Mesenchymal stem cell (in vitro differentiated cells and primary cell): ENCODE results near the gene HSP90AB1.
A peak's percentile ranks its signal among the peaks of the same experiment; 100 is the strongest.

Source experiments
- DNase-seq: peaks from one replicate; pipeline ENCODE4 v3.0.0-alpha.2; 2013
- H2AFZ ChIP-seq: one replicate; pipeline ENCODE4 v1.6.1; 2013; ENCODE audit warnings: low read depth, mild to moderate bottlenecking, control low read depth, inconsistent platforms, low read length, moderate library complexity
- H2AK5ac ChIP-seq: 2 replicates; pipeline ENCODE4 v1.6.1; 2013; ENCODE audit warnings: low read length, moderate library complexity, mild to moderate bottlenecking, inconsistent platforms; ENCODE audit not compliant: severe bottlenecking
- H2BK120ac ChIP-seq: one replicate; pipeline ENCODE4 v1.6.1; 2013; ENCODE audit warnings: low read depth, mild to moderate bottlenecking, inconsistent platforms, low read length, moderate library complexity
- H2BK12ac ChIP-seq, 2 experiments: one replicate each; pipeline ENCODE4 v1.6.1; 2013; ENCODE audit warnings: inconsistent platforms in 2 of 2, low read length in 2 of 2, mild to moderate bottlenecking in 2 of 2, moderate library complexity in 2 of 2, control low read depth in 1 of 2
- H2BK15ac ChIP-seq: one replicate; pipeline ENCODE4 v1.6.1; 2013; ENCODE audit warnings: mild to moderate bottlenecking, low read depth, inconsistent platforms; ENCODE audit not compliant: poor library complexity, severe bottlenecking
- H2BK5ac ChIP-seq: 2 replicates; pipeline ENCODE4 v1.6.1; 2013; ENCODE audit warnings: low read depth, mild to moderate bottlenecking, low read length, control low read depth, inconsistent platforms; ENCODE audit not compliant: poor library complexity, severe bottlenecking
- H3K14ac ChIP-seq, 2 experiments: one replicate each; pipeline ENCODE4 v1.6.1; 2013; ENCODE audit warnings: inconsistent platforms in 2 of 2, low read length in 2 of 2, control low read depth in 1 of 2, mild to moderate bottlenecking in 1 of 2, moderate library complexity in 1 of 2
- H3K18ac ChIP-seq, 2 experiments: one replicate each; pipeline ENCODE4 v1.6.1; 2013; ENCODE audit warnings: inconsistent platforms in 2 of 2, low read length in 2 of 2, control low read depth in 1 of 2, low read depth in 1 of 2, mild to moderate bottlenecking in 1 of 2
- H3K23ac ChIP-seq, 2 experiments: one replicate each; pipeline ENCODE4 v1.6.1; 2013; ENCODE audit warnings: inconsistent platforms in 2 of 2, low read length in 2 of 2, mild to moderate bottlenecking in 2 of 2, moderate library complexity in 2 of 2, control low read depth in 1 of 2
- H3K27ac ChIP-seq: 2 replicates; pipeline ENCODE4 v1.5.1; 2013; ENCODE audit warnings: mild to moderate bottlenecking, moderate library complexity, low read length, control low read depth, inconsistent platforms; ENCODE audit not compliant: poor library complexity, severe bottlenecking
- H3K27me3 ChIP-seq, 2 experiments: 2 replicates each; pipeline versions ENCODE4 v1.6.1 to v1.7.0; 2013; ENCODE audit warnings: low read length in 2 of 2, mild to moderate bottlenecking in 2 of 2, moderate library complexity in 2 of 2, control low read depth in 1 of 2, inconsistent platforms in 1 of 2; ENCODE audit not compliant: control insufficient read depth in 1 of 2, insufficient read depth in 1 of 2
- H3K36me3 ChIP-seq, 2 experiments: 2 replicates each; pipeline versions ENCODE4 v1.6.1 to v1.7.0; 2013; ENCODE audit warnings: low read length in 2 of 2, control low read depth in 1 of 2, inconsistent platforms in 1 of 2, low read depth in 1 of 2, mild to moderate bottlenecking in 1 of 2; ENCODE audit not compliant: insufficient read depth in 2 of 2, control insufficient read depth in 1 of 2
- H3K4ac ChIP-seq, 2 experiments: one replicate each; pipeline ENCODE4 v1.6.1; 2013; ENCODE audit warnings: inconsistent platforms in 2 of 2, low read length in 2 of 2, mild to moderate bottlenecking in 2 of 2, moderate library complexity in 2 of 2, control low read depth in 1 of 2, low read depth in 1 of 2
- H3K4me1 ChIP-seq: 2 replicates; pipeline ENCODE4 v1.6.1; 2013; ENCODE audit warnings: low read depth, low read length, control low read depth; ENCODE audit not compliant: control insufficient read depth, insufficient read depth
- H3K4me2 ChIP-seq: 2 replicates; pipeline ENCODE4 v1.6.1; 2013; ENCODE audit warnings: low read length, mild to moderate bottlenecking, inconsistent platforms; ENCODE audit not compliant: poor library complexity, severe bottlenecking
- H3K4me3 ChIP-seq, 2 experiments: 2 replicates each; pipeline versions ENCODE4 v1.5.1 to v1.7.0; 2013; ENCODE audit warnings: low read length in 2 of 2, mild to moderate bottlenecking in 2 of 2, control low read depth in 1 of 2, low read depth in 1 of 2; ENCODE audit not compliant: insufficient read depth in 1 of 2
- H3K79me1 ChIP-seq: replicated peaks from 2 replicates; pipeline ENCODE4 v1.6.1; 2013; ENCODE audit warnings: mild to moderate bottlenecking, control low read depth, low read length, inconsistent platforms; ENCODE audit not compliant: poor library complexity, severe bottlenecking
- H3K9ac ChIP-seq: 2 replicates; pipeline ENCODE4 v1.7.0; 2013; ENCODE audit warnings: mild to moderate bottlenecking, low read length, moderate library complexity
- H3K9me3 ChIP-seq: 2 replicates; pipeline ENCODE4 v1.7.0; 2013; ENCODE audit warnings: mild to moderate bottlenecking, low read length; ENCODE audit not compliant: control insufficient read depth
- H4K8ac ChIP-seq: one replicate; pipeline ENCODE4 v1.6.1; 2013; ENCODE audit warnings: inconsistent platforms, mild to moderate bottlenecking, low read length, moderate library complexity
- H4K91ac ChIP-seq: one replicate; pipeline ENCODE4 v1.6.1; 2013; ENCODE audit warnings: mild to moderate bottlenecking, low read length, inconsistent platforms
- WGBS: methylation state at CpG from one replicate; pipeline ENCODE4 v1.1.7; 2013; ENCODE audit warnings: mixed read lengths; 5-methylcytosine and 5-hydroxymethylcytosine counted together

Gene HSP90AB1

DNA sequence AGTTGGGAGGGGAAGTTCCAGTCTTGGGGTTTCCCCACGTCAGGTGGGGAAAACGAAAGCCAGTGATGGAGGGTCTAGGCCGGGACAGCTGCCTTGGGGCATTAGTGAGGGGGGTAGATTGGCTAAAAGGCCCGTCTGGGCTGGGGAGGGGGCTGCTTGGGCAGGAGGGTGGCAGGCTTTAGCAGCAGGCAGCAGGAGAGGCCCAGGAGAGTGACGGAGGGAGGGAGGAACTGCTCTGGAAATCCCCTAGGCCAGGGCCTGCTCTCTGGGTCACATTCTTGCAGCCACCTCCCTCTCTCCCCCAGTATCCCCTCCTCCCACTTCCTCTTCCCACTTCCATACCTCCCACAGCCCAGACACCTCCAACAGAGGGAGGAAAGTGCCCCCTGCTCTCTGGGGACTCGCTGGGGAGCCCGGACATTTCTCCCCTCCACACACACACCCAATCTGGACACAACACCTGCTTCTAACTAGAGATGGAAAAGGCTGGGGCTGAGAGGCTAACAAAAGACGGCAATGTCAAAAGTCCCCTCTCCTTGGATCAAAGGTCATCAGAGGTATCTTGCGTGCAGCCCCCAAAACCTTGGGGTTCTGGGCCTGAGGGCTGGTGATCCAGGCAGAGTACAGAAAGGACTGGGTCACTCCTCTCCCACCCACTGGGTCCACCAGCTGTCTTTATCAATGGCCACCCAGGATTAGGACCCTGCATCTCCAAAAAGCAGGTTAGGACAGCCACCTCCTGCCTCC lies 16.6 kb downstream of the HSP90AB1 start:
- Histone ChIP-seq H3K14ac (peak overlapping the region in 1 of 2 experiments; percentile 9), H2AK5ac (no peak overlapping the region), H3K27ac (peak overlapping the region; percentile 25), H3K4me2 (peak overlapping the region; percentile 95), H3K36me3 (peaks cover 23 to 31% of the 10 kb centered on the region in 2 experiments), H3K27me3 (peaks cover 5 to 14% of the 10 kb centered on the region in 2 experiments), H3K9me3 (no peaks in the 10 kb centered on the region), H2BK120ac (no peak overlapping the region), H2BK12ac (no peak overlapping the region), H3K4me1 (peaks cover 33% of the 10 kb centered on the region), H4K91ac (no peak overlapping the region), H2AFZ (no peak overlapping the region), H3K9ac (peak overlapping the region; percentile 92), H3K4ac (peak overlapping the region in 1 of 2 experiments; percentile 3), H2BK15ac (peak overlapping the region; percentile 41), H3K4me3 (peak overlapping the region; percentile 44 to 92), H4K8ac (peak overlapping the region; percentile 16), H2BK5ac (no peak overlapping the region), H3K18ac (peak overlapping the region in 1 of 2 experiments; percentile 28), H3K79me1 (peaks cover 27% of the 10 kb centered on the region), H3K23ac (no peak overlapping the region)
- peak; percentile 77 for DNase-seq
- 49% methylated on average over 8 of the region's 9 CpGs for WGBS

- no peak overlapping the region for H2AK5ac ChIP-seq
- peak overlapping the region; percentile 42 for H2AFZ ChIP-seq
- 11% methylated on average over 10 of the region's 13 CpGs for WGBS
- H2BK12ac ChIP-seq, result no peak overlapping the region
- H3K18ac ChIP-seq, result peak overlapping the region; percentile 56 to 68
- peak overlapping the region; percentile 47 for H3K27ac ChIP-seq
- DNase-seq, result peak; percentile 77
- H3K9me3 ChIP-seq, result no peaks in the 10 kb centered on the region
- peak overlapping the region; percentile 70 for H4K91ac ChIP-seq
- H3K36me3 ChIP-seq, result peaks cover 16 to 23% of the 10 kb centered on the region in 2 experiments
- H3K4me2 ChIP-seq, result peak overlapping the region; percentile 95
- H3K4me1 ChIP-seq, result peaks cover 33% of the 10 kb centered on the region
- H3K23ac ChIP-seq, result peak overlapping the region in 1 of 2 experiments; percentile 95
- peak overlapping the region; percentile 87 for H2BK15ac ChIP-seq
- H3K27me3 ChIP-seq, result peaks cover 14 to 22% of the 10 kb centered on the region in 2 experiments
- peaks cover 24% of the 10 kb centered on the region for H3K79me1 ChIP-seq
- peak overlapping the region in 1 of 2 experiments; percentile 81 for H3K14ac ChIP-seq
- H4K8ac ChIP-seq, result no peak overlapping the region
- H3K4ac ChIP-seq, result no peak overlapping the region
- H3K9ac ChIP-seq, result peak overlapping the region; percentile 92
- peak overlapping the region; percentile 78 to 92 for H3K4me3 ChIP-seq
- no peak overlapping the region for H2BK5ac ChIP-seq
- H2BK120ac ChIP-seq, result no peak overlapping the region
Observed at GRCh38 chr6:44264154-44265006, 17.5 kb downstream of the HSP90AB1 start.

GRCh38 chr6:44265007-44265721 lies 18.3 kb downstream of the HSP90AB1 start, which contains the start of gene NFKBIE:
NFKBIE (minus strand) TSS chr6:44265551; CDS start chr6:44265346, 205 bp downstream.
- Histone ChIP-seq H4K8ac (no peak within 1 kb of the TSS), H3K14ac (peak within 1 kb of the TSS in 1 of 2 experiments; percentile 81), H3K79me1 (peaks cover 20% of the 10 kb centered on the region), H3K23ac (peak within 1 kb of the TSS in 1 of 2 experiments; percentile 95), H3K4me3 (peak within 1 kb of the TSS; percentile 78 to 92), H2BK12ac (no peak within 1 kb of the TSS), H3K36me3 (peaks cover 9 to 16% of the 10 kb centered on the region in 2 experiments), H2AK5ac (no peak within 1 kb of the TSS), H3K27me3 (peaks cover 21 to 30% of the 10 kb centered on the region in 2 experiments), H3K27ac (peak within 1 kb of the TSS; percentile 47), H2BK120ac (no peak within 1 kb of the TSS), H3K9me3 (no peaks in the 10 kb centered on the region), H3K18ac (peak within 1 kb of the TSS; percentile 56 to 68), H3K9ac (peak within 1 kb of the TSS; percentile 92), H2BK5ac (no peak within 1 kb of the TSS), H4K91ac (peak within 1 kb of the TSS; percentile 70), H3K4me2 (peak within 1 kb of the TSS; percentile 95), H2AFZ (peak within 1 kb of the TSS; percentile 42), H2BK15ac (peak within 1 kb of the TSS; percentile 87), H3K4me1 (peaks cover 33% of the 10 kb centered on the region), H3K4ac (peak within 1 kb of the TSS; percentile 17 to 46)
- under 1% methylated on average over 48 of the region's 72 CpGs for WGBS
- DNase-seq, result peak; percentile 96
